ENCODE measurements around the gene GSN. TPM values are rescaled to one million over a fixed set of nuclear protein-coding genes. Genes with fewer than 3 reads are reported as not detected.

GSN gene
- total RNA-seq, 1 experiment from 2014 or later, result 68.3 TPM

- Mint-ChIP-seq H3K9me3 (ENCODE audit: low read depth, unreplicated experiment) (no peaks in the 10 kb centered on the region), H3K27me3 (ENCODE audit: unreplicated experiment) (no peaks in the 10 kb centered on the region), H3K4me3 (ENCODE audit: low read depth, unreplicated experiment) (no peak overlapping the region), H3K36me3 (ENCODE audit: insufficient read depth, unreplicated experiment) (no peaks in the 10 kb centered on the region), H3K27ac (ENCODE audit: unreplicated experiment) (no peak overlapping the region), H3K4me1 (ENCODE audit: low read depth, unreplicated experiment) (no peaks in the 10 kb centered on the region)
- no TSS peak for BruUV-seq (replicated peaks)
- no peak for DNase-seq
- TF ChIP-seq CTCF (IDR thresholded peaks at IDR 0.05; ENCODE audit: unreplicated experiment), result no peak
- CTCF ChIA-PET, result no interaction called here
- intact Hi-C loops (cut with micrococcal nuclease; ENCODE audit: unreplicated experiment), result no loop called here
These were observed 76.2 kb downstream of the GSN start for GRCh38 chr9:121344184-121344583.

- CTCF ChIA-PET, result no interaction called here
- H3K4me3 Mint-ChIP-seq (ENCODE audit: low read depth, unreplicated experiment), result no peak overlapping the region
- DNase-seq, result no peak
- H3K27ac Mint-ChIP-seq (ENCODE audit: unreplicated experiment), result no peak overlapping the region
- intact Hi-C loops (cut with micrococcal nuclease; ENCODE audit: unreplicated experiment), result no loop called here
- H3K27me3 Mint-ChIP-seq (ENCODE audit: unreplicated experiment), result no peaks in the 10 kb centered on the region
- TF ChIP-seq CTCF (IDR thresholded peaks at IDR 0.05; ENCODE audit: unreplicated experiment), result no peak
- H3K36me3 Mint-ChIP-seq (ENCODE audit: insufficient read depth, unreplicated experiment), result no peaks in the 10 kb centered on the region
- no TSS peak for BruUV-seq (replicated peaks)
- no peaks in the 10 kb centered on the region for H3K4me1 Mint-ChIP-seq (ENCODE audit: low read depth, unreplicated experiment)
- no peaks in the 10 kb centered on the region for H3K9me3 Mint-ChIP-seq (ENCODE audit: low read depth, unreplicated experiment)
These were observed 77.1 kb downstream of the GSN start for GRCh38 chr9:121345070-121345469.

- no peak overlapping the region for H3K27ac Mint-ChIP-seq (ENCODE audit: unreplicated experiment)
- TF ChIP-seq CTCF (IDR thresholded peaks at IDR 0.05; ENCODE audit: unreplicated experiment), result no peak
- CTCF ChIA-PET, result no interaction called here
- peaks cover 10% of the 10 kb centered on the region for H3K4me1 Mint-ChIP-seq (ENCODE audit: low read depth, unreplicated experiment)
- H3K36me3 Mint-ChIP-seq (ENCODE audit: insufficient read depth, unreplicated experiment), result no peaks in the 10 kb centered on the region
- H3K4me3 Mint-ChIP-seq (ENCODE audit: low read depth, unreplicated experiment), result no peak overlapping the region
- H3K27me3 Mint-ChIP-seq (ENCODE audit: unreplicated experiment), result no peaks in the 10 kb centered on the region
- no peak for DNase-seq
- no peaks in the 10 kb centered on the region for H3K9me3 Mint-ChIP-seq (ENCODE audit: low read depth, unreplicated experiment)
- BruUV-seq (replicated peaks), result no TSS peak
- intact Hi-C loops (cut with micrococcal nuclease; ENCODE audit: unreplicated experiment), result no loop called here
These were observed 80.3 kb downstream of the GSN start for GRCh38 chr9:121348221-121348620.

GRCh38 chr9:121349009-121349408 lies 81.0 kb downstream of the GSN start:
- intact Hi-C loops (cut with micrococcal nuclease; ENCODE audit: unreplicated experiment), result no loop called here
- peaks cover 10% of the 10 kb centered on the region for H3K4me1 Mint-ChIP-seq (ENCODE audit: low read depth, unreplicated experiment)
- H3K36me3 Mint-ChIP-seq (ENCODE audit: insufficient read depth, unreplicated experiment), result no peaks in the 10 kb centered on the region
- H3K4me3 Mint-ChIP-seq (ENCODE audit: low read depth, unreplicated experiment), result no peak overlapping the region
- no peaks in the 10 kb centered on the region for H3K9me3 Mint-ChIP-seq (ENCODE audit: low read depth, unreplicated experiment)
- CTCF ChIA-PET, result no interaction called here
- no peak for DNase-seq
- no peaks in the 10 kb centered on the region for H3K27me3 Mint-ChIP-seq (ENCODE audit: unreplicated experiment)
- H3K27ac Mint-ChIP-seq (ENCODE audit: unreplicated experiment), result no peak overlapping the region
- no peak for TF ChIP-seq CTCF (IDR thresholded peaks at IDR 0.05; ENCODE audit: unreplicated experiment)
- no TSS peak for BruUV-seq (replicated peaks)

GRCh38 chr9:121350036-121350435 lies 82.1 kb downstream of the GSN start:
- H3K27ac Mint-ChIP-seq (ENCODE audit: unreplicated experiment), result no peak overlapping the region
- intact Hi-C loops (cut with micrococcal nuclease; ENCODE audit: unreplicated experiment), result no loop called here
- no peaks in the 10 kb centered on the region for H3K36me3 Mint-ChIP-seq (ENCODE audit: insufficient read depth, unreplicated experiment)
- CTCF ChIA-PET, result no interaction called here
- DNase-seq, result no peak
- no peak overlapping the region for H3K4me3 Mint-ChIP-seq (ENCODE audit: low read depth, unreplicated experiment)
- no peaks in the 10 kb centered on the region for H3K27me3 Mint-ChIP-seq (ENCODE audit: unreplicated experiment)
- TF ChIP-seq CTCF (IDR thresholded peaks at IDR 0.05; ENCODE audit: unreplicated experiment), result no peak
- H3K4me1 Mint-ChIP-seq (ENCODE audit: low read depth, unreplicated experiment), result peaks cover 10% of the 10 kb centered on the region
- H3K9me3 Mint-ChIP-seq (ENCODE audit: low read depth, unreplicated experiment), result no peaks in the 10 kb centered on the region
- BruUV-seq (replicated peaks), result no TSS peak
